ENCODE measurements around the gene ANKRD9. TPM values are rescaled to one million over a fixed set of nuclear protein-coding genes. Genes with fewer than 3 reads are reported as not detected.
"Not testable (repeated sequence)": the region's sequence is repeated elsewhere in the genome, so short reads cannot be mapped to it uniquely, and the experiment has no call there.

Gene ANKRD9
- total RNA-seq, 3 donors from 2014 or later = 6.7 to 11.0 (median 8.7) TPM

GRCh38 chr14:102523569-102524450 is 14.2 kb upstream of the ANKRD9 start:
- DNase-seq (no peak), ATAC-seq (peak in 1 of 2 donors; percentile 2)
- Mint-ChIP-seq H3K9me3 (no peaks in the 10 kb centered on the region), H3K36me3 (ENCODE audit: insufficient read depth) (no peaks in the 10 kb centered on the region), H3K4me1 (ENCODE audit: low read depth) (peaks cover 27% of the 10 kb centered on the region), H3K27me3 (ENCODE audit: low read depth) (no peaks in the 10 kb centered on the region), H3K4me3 (peak overlapping the region; percentile 47)

DNA sequence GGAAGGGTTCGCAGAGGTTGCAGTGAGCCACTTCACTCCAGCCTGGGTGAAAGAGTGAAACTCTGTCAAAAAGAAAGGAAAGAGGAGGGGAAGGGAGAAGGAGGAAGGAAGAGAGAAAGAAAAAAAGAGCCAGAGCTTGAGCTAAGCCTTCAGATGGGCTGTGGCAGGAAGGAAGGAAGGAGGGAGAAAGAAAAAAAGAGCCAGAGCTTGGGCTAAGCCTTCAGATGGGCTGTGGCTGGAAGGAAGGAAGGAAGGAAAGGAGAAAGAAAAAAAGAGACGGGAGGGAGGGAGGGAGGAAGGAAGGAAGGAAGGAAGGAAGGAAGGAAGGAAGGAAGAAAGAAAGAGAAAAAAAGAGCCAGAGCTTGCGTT is 13.6 kb upstream of the ANKRD9 start:
- no peaks in the 10 kb centered on the region for H3K36me3 Mint-ChIP-seq (ENCODE audit: insufficient read depth)
- DNase-seq = no peak

DNA sequence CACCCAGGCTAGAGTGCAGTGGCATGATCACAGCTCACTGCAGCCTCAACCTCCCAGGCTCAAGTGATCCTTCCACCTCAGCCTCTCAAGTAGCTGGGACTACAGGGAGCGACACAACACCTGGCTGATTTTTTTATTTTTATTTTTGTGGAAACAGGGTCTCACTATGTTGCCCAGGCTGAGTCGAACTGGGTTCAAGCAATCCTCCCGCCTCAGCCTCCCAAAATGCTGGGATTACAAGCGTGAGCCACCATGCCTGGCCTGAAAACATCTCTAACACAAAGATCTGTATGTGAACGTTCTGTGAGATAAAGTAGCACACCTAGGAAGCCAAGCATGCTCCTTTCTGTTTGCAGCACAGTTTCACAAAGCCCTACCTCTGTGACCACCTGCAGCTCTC is 10.1 kb upstream of the ANKRD9 start:
- not testable (repeated sequence) for DNase-seq; ATAC-seq; H3K4me3 Mint-ChIP-seq; H3K36me3 Mint-ChIP-seq (ENCODE audit: insufficient read depth); H3K9me3 Mint-ChIP-seq
- H3K27me3 Mint-ChIP-seq (ENCODE audit: low read depth) = peaks cover 10% of the 10 kb centered on the region
- peaks cover 18% of the 10 kb centered on the region for H3K4me1 Mint-ChIP-seq (ENCODE audit: low read depth)

More for the DNA sequence above, 13.6 kb upstream of the ANKRD9 start:
- Mint-ChIP-seq H3K27me3 (ENCODE audit: low read depth) (peaks cover 3% of the 10 kb centered on the region), H3K9me3 (no peaks in the 10 kb centered on the region), H3K4me3 (peak overlapping the region; percentile 47), H3K4me1 (ENCODE audit: low read depth) (peaks cover 27% of the 10 kb centered on the region)
- ATAC-seq = no peak

DNA sequence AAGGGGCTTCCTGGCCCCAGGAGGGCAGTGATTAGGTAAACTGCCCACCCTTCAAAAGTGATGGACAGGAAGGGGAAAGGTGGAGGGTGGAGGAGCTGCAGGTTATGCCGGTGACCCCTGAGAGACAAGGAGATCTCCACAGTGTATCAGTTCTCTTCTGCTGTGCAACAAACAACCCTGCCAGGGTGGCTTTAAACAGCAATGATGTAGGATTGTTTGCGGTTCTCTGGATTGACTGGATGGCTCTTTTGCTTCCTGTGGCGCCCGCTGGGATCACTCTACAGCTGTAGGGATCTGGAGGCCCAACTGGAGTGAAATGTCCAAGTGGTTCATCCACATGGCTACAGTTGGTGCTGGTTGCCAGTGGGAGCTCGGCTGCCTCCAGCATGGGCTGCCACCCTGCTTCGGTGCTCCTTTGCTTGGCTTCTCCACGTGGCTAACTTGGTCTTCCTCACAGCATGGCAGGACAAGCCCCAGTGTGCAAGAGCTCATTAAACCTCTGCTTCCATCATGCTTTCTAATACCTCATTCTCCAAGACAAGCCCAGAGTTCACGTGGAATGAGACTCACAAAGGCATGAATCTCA is 8.6 kb upstream of the ANKRD9 start:
- ATAC-seq (no peak), DNase-seq (no peak)
- no peaks in the 10 kb centered on the region for H3K9me3 Mint-ChIP-seq
- H3K27me3 Mint-ChIP-seq (ENCODE audit: low read depth) = peaks cover 10% of the 10 kb centered on the region
- H3K4me3 Mint-ChIP-seq = peak overlapping the region; percentile 70
- H3K36me3 Mint-ChIP-seq (ENCODE audit: insufficient read depth) = no peaks in the 10 kb centered on the region
- peaks cover 6% of the 10 kb centered on the region for H3K4me1 Mint-ChIP-seq (ENCODE audit: low read depth)

DNA sequence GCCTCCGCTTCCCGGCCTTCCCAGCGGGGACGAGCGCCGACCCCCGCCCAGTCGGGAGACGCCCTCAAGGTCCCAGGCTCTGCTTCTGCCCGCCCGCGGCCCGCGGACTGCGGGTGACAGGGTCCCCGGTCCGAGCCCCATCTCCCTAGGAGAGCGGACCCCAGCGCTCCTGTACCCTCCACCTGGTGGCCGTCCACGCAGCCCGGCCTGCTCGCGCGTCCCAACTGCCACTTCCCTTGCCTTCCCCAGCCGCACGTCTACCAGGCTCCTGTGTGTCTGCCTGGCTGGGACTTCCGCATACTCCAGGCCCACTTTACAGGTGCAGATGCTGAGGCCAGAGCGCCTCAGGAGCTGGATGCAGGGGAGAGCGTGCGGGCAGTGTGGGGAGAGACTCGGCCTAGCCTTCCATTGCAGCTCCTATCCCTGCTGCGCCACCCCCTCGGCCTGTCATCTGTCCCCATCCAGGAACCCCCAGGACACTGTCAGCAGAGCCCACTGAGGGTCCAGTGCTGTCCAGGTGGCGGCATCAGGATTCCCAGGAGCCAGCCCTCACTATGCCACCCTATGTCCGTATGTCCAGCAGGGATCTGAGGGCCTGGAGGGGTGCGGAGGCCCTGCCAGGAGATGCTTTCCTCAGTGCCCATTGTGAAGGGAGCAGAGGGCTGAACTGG is 8.0 kb upstream of the ANKRD9 start:
- Mint-ChIP-seq H3K9me3 (no peaks in the 10 kb centered on the region), H3K27me3 (ENCODE audit: low read depth) (peaks cover 10% of the 10 kb centered on the region), H3K4me3 (peak overlapping the region; percentile 70), H3K4me1 (ENCODE audit: low read depth) (peaks cover 3% of the 10 kb centered on the region), H3K36me3 (ENCODE audit: insufficient read depth) (no peaks in the 10 kb centered on the region)
- ATAC-seq (peak; percentile 21 to 32), DNase-seq (no peak)

GRCh38 chr14:102516531-102517391 is 7.2 kb upstream of the ANKRD9 start:
- Mint-ChIP-seq H3K4me1 (ENCODE audit: low read depth) (peaks cover 3% of the 10 kb centered on the region), H3K36me3 (ENCODE audit: insufficient read depth) (no peaks in the 10 kb centered on the region), H3K27me3 (ENCODE audit: low read depth) (peaks cover 10% of the 10 kb centered on the region), H3K9me3 (no peaks in the 10 kb centered on the region), H3K4me3 (peak overlapping the region; percentile 79)
- peak; percentile 64 for DNase-seq
- ATAC-seq = peak; percentile 89 to 91

GRCh38 chr14:102514987-102515733 is 5.6 kb upstream of the ANKRD9 start:
- H3K36me3 Mint-ChIP-seq (ENCODE audit: insufficient read depth) = no peaks in the 10 kb centered on the region
- H3K27me3 Mint-ChIP-seq (ENCODE audit: low read depth) = peaks cover 10% of the 10 kb centered on the region
- DNase-seq (no peak), ATAC-seq (no peak)
- no peak overlapping the region for H3K4me3 Mint-ChIP-seq
- H3K9me3 Mint-ChIP-seq = no peaks in the 10 kb centered on the region
- H3K4me1 Mint-ChIP-seq (ENCODE audit: low read depth) = peaks cover 14% of the 10 kb centered on the region

GRCh38 chr14:102513899-102514772 is 4.6 kb upstream of the ANKRD9 start:
- Mint-ChIP-seq H3K4me1 (ENCODE audit: low read depth) (peaks cover 16% of the 10 kb centered on the region), H3K9me3 (no peaks in the 10 kb centered on the region), H3K27me3 (ENCODE audit: low read depth) (peaks cover 10% of the 10 kb centered on the region), H3K4me3 (no peak overlapping the region), H3K36me3 (ENCODE audit: insufficient read depth) (no peaks in the 10 kb centered on the region)
- DNase-seq (no peak), ATAC-seq (no peak)

DNA sequence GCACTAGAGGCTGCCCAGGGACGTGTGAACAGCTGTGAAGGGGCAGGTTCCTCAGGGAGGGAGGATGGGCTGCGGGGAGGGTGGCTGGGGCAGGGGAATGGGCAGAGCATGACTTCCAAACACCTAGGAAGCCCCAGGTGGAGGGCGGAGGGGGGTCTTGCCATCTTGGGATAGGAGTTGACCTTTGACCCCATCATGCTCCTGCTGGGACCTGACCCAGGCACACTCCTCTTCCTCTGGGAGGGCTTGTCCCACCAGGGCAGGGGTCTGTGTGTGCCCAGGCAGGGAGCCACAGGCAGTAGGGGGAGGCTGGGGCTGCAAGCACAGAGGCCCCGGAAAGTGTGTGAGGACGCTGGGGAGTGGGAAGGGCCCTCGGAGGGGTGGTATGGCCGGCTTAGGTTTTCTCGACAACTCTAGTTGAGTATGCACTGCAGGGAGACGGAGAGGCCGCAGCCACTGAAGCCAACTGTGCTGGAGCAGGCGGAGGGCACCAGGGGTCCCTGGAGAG is 3.3 kb upstream of the ANKRD9 start:
- Mint-ChIP-seq H3K4me1 (ENCODE audit: low read depth) (peaks cover 16% of the 10 kb centered on the region), H3K4me3 (no peak overlapping the region), H3K27me3 (ENCODE audit: low read depth) (peaks cover 5% of the 10 kb centered on the region), H3K9me3 (no peaks in the 10 kb centered on the region), H3K36me3 (ENCODE audit: insufficient read depth) (no peaks in the 10 kb centered on the region)
- no peak for ATAC-seq
- no peak for DNase-seq

DNA sequence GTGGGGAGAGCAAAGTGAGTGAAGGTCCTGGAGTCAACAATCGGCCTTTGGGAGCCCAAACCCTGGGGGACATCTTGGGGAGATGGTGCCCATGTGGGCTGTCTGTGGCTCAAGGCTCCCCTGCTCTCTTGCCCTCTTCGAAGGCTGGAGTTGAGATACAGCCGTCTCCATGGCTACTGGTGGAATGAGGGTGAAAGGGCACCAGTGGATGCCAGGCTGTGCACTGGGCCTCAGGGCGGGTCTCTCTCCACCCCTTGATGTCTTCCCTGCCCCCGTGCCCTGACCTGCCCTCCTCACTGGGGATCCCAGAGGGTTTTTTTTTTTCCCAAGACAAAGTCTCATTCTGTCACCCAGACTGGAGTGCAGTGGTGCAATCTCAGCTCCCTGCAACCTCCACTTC is 2.0 kb upstream of the ANKRD9 start:
- ATAC-seq = no peak
- H3K27me3 Mint-ChIP-seq (ENCODE audit: low read depth) = peaks cover 5% of the 10 kb centered on the region

GRCh38 chr14:102510616-102511520 is 1.3 kb upstream of the ANKRD9 start:
- peaks cover 12% of the 10 kb centered on the region for H3K4me1 Mint-ChIP-seq (ENCODE audit: low read depth)
- H3K4me3 Mint-ChIP-seq = peak overlapping the region; percentile 79
- DNase-seq (no peak), ATAC-seq (no peak)
- H3K27me3 Mint-ChIP-seq (ENCODE audit: low read depth) = peaks cover 2% of the 10 kb centered on the region
- no peaks in the 10 kb centered on the region for H3K36me3 Mint-ChIP-seq (ENCODE audit: insufficient read depth)
- H3K9me3 Mint-ChIP-seq = no peaks in the 10 kb centered on the region

More for the DNA sequence above, 2.0 kb upstream of the ANKRD9 start:
- no peaks in the 10 kb centered on the region for H3K36me3 Mint-ChIP-seq (ENCODE audit: insufficient read depth)
- no peak for DNase-seq
- H3K9me3 Mint-ChIP-seq = no peaks in the 10 kb centered on the region
- no peak overlapping the region for H3K4me3 Mint-ChIP-seq
- H3K4me1 Mint-ChIP-seq (ENCODE audit: low read depth) = peaks cover 16% of the 10 kb centered on the region
